Caco-2 (cell line): Measurements from ENCODE around the gene GRHL3. TPM values are rescaled to one million over a fixed set of nuclear protein-coding genes. Genes with fewer than 3 reads are reported as not detected.

ENCODE experiments used
- BruUV-seq: library from RNA; stranded (reverse); fragments of 400-500 nt; replicated peaks from 2 replicates; lab custom pipeline; 2021; lab: Mats Ljungman, UMichigan
- CTCF ChIA-PET: fragments of 300-600 bp; sonication (Branson Sonifier 250); formaldehyde crosslinking; loops from one replicate; lab custom pipeline; 2022; ENCODE audit warnings: antibody characterized with exemption; lab: Charles Lee
- POLR2A ChIA-PET: fragments of 300-600 bp; sonication (Branson Sonifier 250); formaldehyde crosslinking; loops from one replicate; lab custom pipeline; 2022; ENCODE audit warnings: antibody characterized with exemption; lab: Charles Lee
- DNase-seq, 2 experiments: peaks; one replicate each; pipeline versions ENCODE4 v3.0.0 to v3.0.0-alpha.2; 2020 to 2022
- H3K27me3 ChIP-seq: replicated peaks from 2 replicates; pipeline ENCODE4 v1.6.0; 2011; ENCODE audit warnings: low read length; ENCODE audit not compliant: control insufficient read depth, insufficient read depth
- H3K36me3 ChIP-seq: 2 replicates; pipeline ENCODE4 v1.5.1; 2011; ENCODE audit warnings: low read length; ENCODE audit not compliant: control insufficient read depth, insufficient read depth
- H3K4me1 ChIP-seq: fragments of 250-450 bp; sonication (Bioruptor Pico); 2 replicates; pipeline ENCODE4 v1.5.1; 2020; ENCODE audit warnings: mild to moderate bottlenecking
- H3K4me3 ChIP-seq: 2 replicates; pipeline ENCODE4 v1.5.1; 2011; ENCODE audit warnings: low read depth, mild to moderate bottlenecking, control low read depth, low read length
- H3K9me3 ChIP-seq: fragments of 250-450 bp; sonication (Bioruptor Pico); 2 replicates; pipeline ENCODE4 v1.5.1; 2020; ENCODE audit warnings: mild to moderate bottlenecking, moderate library complexity
- H3K27ac Mint-ChIP-seq: one replicate; pipeline ENCODE4 v1.8.0; 2022; ENCODE audit warnings: mixed read lengths; ENCODE audit not compliant: unreplicated experiment
- H3K27me3 Mint-ChIP-seq: one replicate; pipeline ENCODE4 v1.8.0; 2022; ENCODE audit warnings: mixed read lengths; ENCODE audit not compliant: insufficient read depth, unreplicated experiment
- H3K36me3 Mint-ChIP-seq: one replicate; pipeline ENCODE4 v1.8.0; 2022; ENCODE audit warnings: mild to moderate bottlenecking, mixed read lengths; ENCODE audit not compliant: insufficient read depth, unreplicated experiment
- H3K4me1 Mint-ChIP-seq: one replicate; pipeline ENCODE4 v1.8.0; 2022; ENCODE audit warnings: low read depth, mixed read lengths; ENCODE audit not compliant: unreplicated experiment
- H3K4me3 Mint-ChIP-seq: one replicate; pipeline ENCODE4 v1.8.0; 2022; ENCODE audit warnings: mild to moderate bottlenecking, moderate library complexity, mixed read lengths; ENCODE audit not compliant: unreplicated experiment
- H3K9me3 Mint-ChIP-seq: one replicate; pipeline ENCODE4 v1.8.0; 2022; ENCODE audit warnings: mixed read lengths; ENCODE audit not compliant: unreplicated experiment
- CTCF ChIP-seq, 2 experiments: fragments of 200-600 bp in 1 of 2; IDR thresholded peaks; 1 replicate in 1 of 2; 2 replicates in 1 of 2; pipeline versions ENCODE4 v1.5.1 to v1.8.0; 2011 to 2022; ENCODE audit warnings: antibody characterized with exemption in 1 of 2, control low read depth in 1 of 2, inconsistent platforms in 1 of 2, low read depth in 1 of 2, low read length in 1 of 2, mild to moderate bottlenecking in 1 of 2, moderate library complexity in 1 of 2; ENCODE audit not compliant: insufficient read depth in 1 of 2, severe bottlenecking in 1 of 2, unreplicated experiment in 1 of 2
- intact Hi-C: fragments of 100-400 bp; cut with micrococcal nuclease; formaldehyde crosslinking; loops from one replicate; pipeline ENCODE4 v1.10.0; 2022; ENCODE audit not compliant: unreplicated experiment
- total RNA-seq: library from RNA; stranded (reverse); gene quantifications from 2 replicates; pipeline ENCODE4 v1.2.3, GENCODE V29; 2022

Gene GRHL3
- total RNA-seq, 1 experiment from 2014 or later, result 2.3 TPM

DNA sequence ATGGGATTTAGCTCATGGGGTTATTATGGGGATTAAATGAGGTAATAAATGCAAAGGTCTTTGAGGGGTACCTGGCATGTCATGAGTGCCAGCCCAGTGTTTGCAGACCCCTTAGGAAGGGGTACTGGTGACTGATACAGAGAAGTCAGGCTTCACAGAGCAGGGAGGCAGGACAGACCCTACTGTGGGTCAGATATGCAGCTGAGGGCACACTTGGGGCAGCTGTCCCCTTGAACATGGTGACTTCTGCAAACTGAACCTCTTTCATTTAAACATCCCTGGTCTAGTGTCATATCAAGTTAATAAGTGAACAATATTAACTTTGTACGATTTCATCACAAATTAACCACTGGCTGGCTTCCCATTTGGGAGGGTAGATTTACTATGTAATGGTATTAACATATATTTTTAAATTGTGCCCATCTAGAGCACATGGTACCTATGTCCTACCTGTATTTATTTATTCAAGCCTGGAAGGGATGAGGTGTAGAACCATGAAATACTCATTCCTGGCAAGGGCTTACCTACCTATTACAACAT, 68.5 kb downstream of the GRHL3 start:
- intact Hi-C loops, result loop anchor here (2.0 kb wide), 1 partner anchor 69 kb away; the partner anchor contains the start of gene GRHL3
- no TSS peak for BruUV-seq
- Histone ChIP-seq H3K4me1 (0 out of 2 replicates have a peak, but pooled peaks cover 12% of the 10 kb centered on the region), H3K4me3 (no peak overlapping the region), H3K36me3 (no peaks in the 10 kb centered on the region), H3K9me3 (no peaks in the 10 kb centered on the region), H3K27me3 (no peaks in the 10 kb centered on the region)
- ChIA-PET CTCF (interaction anchor here (0.6 to 1.1 kb wide), 3 partner anchors 31 to 186 kb away, joined by 3 to 4 read pairs (median 3); no protein-coding TSS in a partner anchor), POLR2A (no interaction called here)
- Mint-ChIP-seq H3K27me3 (no peaks in the 10 kb centered on the region), H3K4me1 (peaks cover 23% of the 10 kb centered on the region), H3K27ac (no peak overlapping the region), H3K9me3 (no peaks in the 10 kb centered on the region), H3K4me3 (no peak overlapping the region), H3K36me3 (peaks cover 6% of the 10 kb centered on the region)
- no peak for TF ChIP-seq CTCF (IDR thresholded peaks at IDR 0.05; ENCODE audit: insufficient read depth in 1 of 2, low read depth in 1 of 2, low read length in 1 of 2, severe bottlenecking in 1 of 2, unreplicated experiment in 1 of 2)
- DNase-seq, result no peak

DNA sequence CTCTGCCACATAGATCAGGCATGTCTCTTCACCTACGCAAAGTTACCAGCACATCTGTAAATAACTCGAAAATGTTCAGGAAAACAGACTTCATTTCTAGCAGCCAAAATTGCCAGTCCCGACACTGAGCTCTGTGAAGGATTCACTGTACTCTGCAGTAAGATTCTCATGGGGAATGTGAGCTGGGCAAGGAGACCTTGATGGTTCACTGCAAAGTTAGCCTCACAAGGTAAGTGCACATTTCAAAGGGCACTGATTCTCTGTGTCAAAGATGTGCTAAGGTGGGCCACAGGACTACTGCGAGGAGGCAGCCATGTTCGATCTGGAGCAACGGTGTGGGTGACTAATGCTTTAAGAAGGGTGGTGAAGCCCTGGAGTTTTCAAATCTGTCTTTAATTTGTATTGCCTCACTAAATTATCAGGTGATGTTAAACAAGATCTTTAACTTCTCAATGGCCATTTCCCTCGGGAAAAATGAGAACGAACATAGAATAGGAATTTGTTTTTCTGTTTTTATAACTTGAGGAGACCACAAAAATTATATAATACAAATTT, 69.3 kb downstream of the GRHL3 start:
- H3K4me3 ChIP-seq, result no peak overlapping the region
- DNase-seq, result no peak
- H3K9me3 Mint-ChIP-seq, result no peaks in the 10 kb centered on the region
- H3K27ac Mint-ChIP-seq, result no peak overlapping the region
- no TSS peak for BruUV-seq
- H3K4me1 Mint-ChIP-seq, result peaks cover 23% of the 10 kb centered on the region
- POLR2A ChIA-PET, result no interaction called here
- H3K27me3 ChIP-seq, result no peaks in the 10 kb centered on the region
- CTCF ChIA-PET, result interaction anchor here (0.6 to 1.1 kb wide), 3 partner anchors 31 to 187 kb away, joined by 3 to 4 read pairs (median 3); no protein-coding TSS in a partner anchor
- peaks cover 6% of the 10 kb centered on the region for H3K36me3 Mint-ChIP-seq
- H3K4me3 Mint-ChIP-seq, result no peak overlapping the region
- H3K9me3 ChIP-seq, result no peaks in the 10 kb centered on the region
- H3K36me3 ChIP-seq, result no peaks in the 10 kb centered on the region
- H3K4me1 ChIP-seq, result 0 out of 2 replicates have a peak, but pooled peaks cover 12% of the 10 kb centered on the region
- intact Hi-C loops, result loop anchor here (2.0 kb wide), 1 partner anchor 70 kb away; the partner anchor contains the start of gene GRHL3
- TF ChIP-seq CTCF (IDR thresholded peaks at IDR 0.05; ENCODE audit: insufficient read depth in 1 of 2, low read depth in 1 of 2, low read length in 1 of 2, severe bottlenecking in 1 of 2, unreplicated experiment in 1 of 2), result no peak
- no peaks in the 10 kb centered on the region for H3K27me3 Mint-ChIP-seq

- no peaks in the 10 kb centered on the region for H3K27me3 Mint-ChIP-seq
- peaks cover 23% of the 10 kb centered on the region for H3K4me1 Mint-ChIP-seq
- TF ChIP-seq CTCF (IDR thresholded peaks at IDR 0.05; ENCODE audit: insufficient read depth in 1 of 2, low read depth in 1 of 2, low read length in 1 of 2, severe bottlenecking in 1 of 2, unreplicated experiment in 1 of 2), result no peak
- POLR2A ChIA-PET, result no interaction called here
- Histone ChIP-seq H3K36me3 (no peaks in the 10 kb centered on the region), H3K4me3 (no peak overlapping the region), H3K9me3 (no peaks in the 10 kb centered on the region), H3K27me3 (no peaks in the 10 kb centered on the region), H3K4me1 (0 out of 2 replicates have a peak, but pooled peaks cover 12% of the 10 kb centered on the region)
- no peak for DNase-seq
- no TSS peak for BruUV-seq
- intact Hi-C loops, result loop anchor here (2.0 kb wide), 1 partner anchor 70 kb away; the partner anchor contains the start of gene GRHL3
- H3K27ac Mint-ChIP-seq, result no peak overlapping the region
- peaks cover 6% of the 10 kb centered on the region for H3K36me3 Mint-ChIP-seq
- CTCF ChIA-PET, result no interaction called here
- H3K4me3 Mint-ChIP-seq, result no peak overlapping the region
- no peaks in the 10 kb centered on the region for H3K9me3 Mint-ChIP-seq
Observed at GRCh38 chr1:24389231-24389678, 70.1 kb downstream of the GRHL3 start.
